Measurements from ENCODE around the gene C10orf88. TPM values are rescaled to one million over a fixed set of nuclear protein-coding genes. Genes with fewer than 3 reads are reported as not detected.
A peak's percentile ranks its signal among the peaks of the same experiment; 100 is the strongest.

C10orf88 gene
- total and polyA plus RNA-seq, 2 of the 13 experiments (the other 11 are each of a cell fraction or from before 2014, with no cell fraction given): 4.6 to 11.8 TPM

DNA sequence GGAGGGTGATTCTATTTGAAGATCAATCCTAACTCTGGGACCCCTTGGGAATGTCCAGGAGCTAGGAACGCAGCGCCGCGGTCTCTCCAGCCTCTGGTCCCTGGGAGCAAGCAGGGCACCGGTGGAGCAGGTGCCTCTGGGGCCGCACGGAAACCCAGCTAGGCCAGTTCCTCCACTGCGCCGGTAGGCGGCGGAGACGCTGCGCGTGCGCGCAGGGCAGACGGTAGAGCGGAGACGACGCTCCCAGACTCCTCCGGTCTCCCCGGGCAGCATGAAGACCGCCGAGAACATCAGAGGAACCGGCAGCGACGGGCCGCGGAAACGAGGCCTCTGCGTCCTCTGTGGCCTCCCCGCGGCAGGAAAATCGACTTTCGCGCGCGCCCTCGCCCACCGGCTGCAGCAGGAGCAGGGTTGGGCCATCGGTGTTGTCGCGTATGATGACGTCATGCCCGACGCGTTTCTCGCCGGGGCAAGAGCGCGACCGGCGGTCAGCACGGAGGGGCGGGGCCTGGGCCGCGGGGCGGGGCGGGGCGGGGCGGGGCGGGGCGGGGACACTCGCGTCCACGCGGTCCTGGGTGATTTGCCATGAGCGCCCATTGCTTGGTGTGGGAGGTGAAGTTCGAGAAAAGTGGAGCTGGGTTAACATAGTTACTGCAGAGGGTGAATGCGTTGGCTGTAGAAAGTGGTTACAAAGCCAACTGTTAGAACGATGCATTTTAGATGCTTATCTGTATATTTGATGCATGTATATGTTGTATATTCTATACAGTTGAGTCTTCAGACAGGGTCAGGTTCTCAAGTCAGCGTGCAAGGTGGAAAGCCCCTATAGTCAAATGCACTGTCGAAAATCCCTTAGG is 26.4 kb upstream of the C10orf88 start, which contains the start of gene PSTK (continued):
- TF ChIP-seq, protein P1, sequence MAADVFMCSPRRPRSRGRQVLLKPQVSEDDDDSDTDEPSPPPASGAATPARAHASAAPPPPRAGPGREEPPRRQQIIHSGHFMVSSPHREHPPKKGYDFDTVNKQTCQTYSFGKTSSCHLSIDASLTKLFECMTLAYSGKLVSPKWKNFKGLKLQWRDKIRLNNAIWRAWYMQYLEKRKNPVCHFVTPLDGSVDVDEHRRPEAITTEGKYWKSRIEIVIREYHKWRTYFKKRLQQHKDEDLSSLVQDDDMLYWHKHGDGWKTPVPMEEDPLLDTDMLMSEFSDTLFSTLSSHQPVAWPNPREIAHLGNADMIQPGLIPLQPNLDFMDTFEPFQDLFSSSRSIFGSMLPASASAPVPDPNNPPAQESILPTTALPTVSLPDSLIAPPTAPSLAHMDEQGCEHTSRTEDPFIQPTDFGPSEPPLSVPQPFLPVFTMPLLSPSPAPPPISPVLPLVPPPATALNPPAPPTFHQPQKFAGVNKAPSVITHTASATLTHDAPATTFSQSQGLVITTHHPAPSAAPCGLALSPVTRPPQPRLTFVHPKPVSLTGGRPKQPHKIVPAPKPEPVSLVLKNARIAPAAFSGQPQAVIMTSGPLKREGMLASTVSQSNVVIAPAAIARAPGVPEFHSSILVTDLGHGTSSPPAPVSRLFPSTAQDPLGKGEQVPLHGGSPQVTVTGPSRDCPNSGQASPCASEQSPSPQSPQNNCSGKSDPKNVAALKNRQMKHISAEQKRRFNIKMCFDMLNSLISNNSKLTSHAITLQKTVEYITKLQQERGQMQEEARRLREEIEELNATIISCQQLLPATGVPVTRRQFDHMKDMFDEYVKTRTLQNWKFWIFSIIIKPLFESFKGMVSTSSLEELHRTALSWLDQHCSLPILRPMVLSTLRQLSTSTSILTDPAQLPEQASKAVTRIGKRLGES (CRISPR knock-in tag; IDR thresholded peaks at IDR 0.05; ENCODE audit: borderline replicate concordance): 0 out of 2 replicates have a peak, but pooled peaks have one; percentile 25
- TF ChIP-seq JUNB (CRISPR knock-in tag; IDR thresholded peaks at IDR 0.05; ENCODE audit: borderline replicate concordance): no peak
- no peak for TF ChIP-seq ZFP1 (CRISPR knock-in tag; IDR thresholded peaks at IDR 0.05)
- TF ChIP-seq, protein P2, sequence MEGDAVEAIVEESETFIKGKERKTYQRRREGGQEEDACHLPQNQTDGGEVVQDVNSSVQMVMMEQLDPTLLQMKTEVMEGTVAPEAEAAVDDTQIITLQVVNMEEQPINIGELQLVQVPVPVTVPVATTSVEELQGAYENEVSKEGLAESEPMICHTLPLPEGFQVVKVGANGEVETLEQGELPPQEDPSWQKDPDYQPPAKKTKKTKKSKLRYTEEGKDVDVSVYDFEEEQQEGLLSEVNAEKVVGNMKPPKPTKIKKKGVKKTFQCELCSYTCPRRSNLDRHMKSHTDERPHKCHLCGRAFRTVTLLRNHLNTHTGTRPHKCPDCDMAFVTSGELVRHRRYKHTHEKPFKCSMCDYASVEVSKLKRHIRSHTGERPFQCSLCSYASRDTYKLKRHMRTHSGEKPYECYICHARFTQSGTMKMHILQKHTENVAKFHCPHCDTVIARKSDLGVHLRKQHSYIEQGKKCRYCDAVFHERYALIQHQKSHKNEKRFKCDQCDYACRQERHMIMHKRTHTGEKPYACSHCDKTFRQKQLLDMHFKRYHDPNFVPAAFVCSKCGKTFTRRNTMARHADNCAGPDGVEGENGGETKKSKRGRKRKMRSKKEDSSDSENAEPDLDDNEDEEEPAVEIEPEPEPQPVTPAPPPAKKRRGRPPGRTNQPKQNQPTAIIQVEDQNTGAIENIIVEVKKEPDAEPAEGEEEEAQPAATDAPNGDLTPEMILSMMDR (CRISPR knock-in tag; IDR thresholded peaks at IDR 0.05): peak; percentile 96
- peak; percentile 75 for TF ChIP-seq NKX3-1 (CRISPR knock-in tag; IDR thresholded peaks at IDR 0.05)
- peak; percentile 70; the same call in 1 of the 2 replicates for TF ChIP-seq ZFP37 (CRISPR knock-in tag; IDR thresholded peaks at IDR 0.05; ENCODE audit: borderline replicate concordance)
- no peak for TF ChIP-seq RARG (CRISPR knock-in tag; IDR thresholded peaks at IDR 0.05; ENCODE audit: low read depth)
- peak; percentile 74; the same call in 1 of the 2 replicates for TF ChIP-seq ZFP82 (CRISPR knock-in tag; IDR thresholded peaks at IDR 0.05; ENCODE audit: borderline replicate concordance)
- peak; percentile 56; the same call in 2 of the 3 replicates for TF ChIP-seq MXI1 (IDR thresholded peaks at IDR 0.05; ENCODE audit: borderline replicate concordance, low read depth, low read length)
- TF ChIP-seq IKZF4 (CRISPR knock-in tag; IDR thresholded peaks at IDR 0.05; ENCODE audit: borderline replicate concordance, low read depth, not compliant biosample characterization): peak; percentile 59
- TF ChIP-seq ZNF124 (CRISPR knock-in tag; IDR thresholded peaks at IDR 0.05): peak; percentile 75; the same call in 1 of the 2 replicates
- peak; percentile 81 for TF ChIP-seq SAP130 (CRISPR knock-in tag; IDR thresholded peaks at IDR 0.05; ENCODE audit: low read depth)
- no peak for TF ChIP-seq ZNF354B (CRISPR knock-in tag; IDR thresholded peaks at IDR 0.05)
- peak; percentile 96 for TF ChIP-seq SRY (CRISPR knock-in tag; IDR thresholded peaks at IDR 0.05)
- TF ChIP-seq, protein P3, sequence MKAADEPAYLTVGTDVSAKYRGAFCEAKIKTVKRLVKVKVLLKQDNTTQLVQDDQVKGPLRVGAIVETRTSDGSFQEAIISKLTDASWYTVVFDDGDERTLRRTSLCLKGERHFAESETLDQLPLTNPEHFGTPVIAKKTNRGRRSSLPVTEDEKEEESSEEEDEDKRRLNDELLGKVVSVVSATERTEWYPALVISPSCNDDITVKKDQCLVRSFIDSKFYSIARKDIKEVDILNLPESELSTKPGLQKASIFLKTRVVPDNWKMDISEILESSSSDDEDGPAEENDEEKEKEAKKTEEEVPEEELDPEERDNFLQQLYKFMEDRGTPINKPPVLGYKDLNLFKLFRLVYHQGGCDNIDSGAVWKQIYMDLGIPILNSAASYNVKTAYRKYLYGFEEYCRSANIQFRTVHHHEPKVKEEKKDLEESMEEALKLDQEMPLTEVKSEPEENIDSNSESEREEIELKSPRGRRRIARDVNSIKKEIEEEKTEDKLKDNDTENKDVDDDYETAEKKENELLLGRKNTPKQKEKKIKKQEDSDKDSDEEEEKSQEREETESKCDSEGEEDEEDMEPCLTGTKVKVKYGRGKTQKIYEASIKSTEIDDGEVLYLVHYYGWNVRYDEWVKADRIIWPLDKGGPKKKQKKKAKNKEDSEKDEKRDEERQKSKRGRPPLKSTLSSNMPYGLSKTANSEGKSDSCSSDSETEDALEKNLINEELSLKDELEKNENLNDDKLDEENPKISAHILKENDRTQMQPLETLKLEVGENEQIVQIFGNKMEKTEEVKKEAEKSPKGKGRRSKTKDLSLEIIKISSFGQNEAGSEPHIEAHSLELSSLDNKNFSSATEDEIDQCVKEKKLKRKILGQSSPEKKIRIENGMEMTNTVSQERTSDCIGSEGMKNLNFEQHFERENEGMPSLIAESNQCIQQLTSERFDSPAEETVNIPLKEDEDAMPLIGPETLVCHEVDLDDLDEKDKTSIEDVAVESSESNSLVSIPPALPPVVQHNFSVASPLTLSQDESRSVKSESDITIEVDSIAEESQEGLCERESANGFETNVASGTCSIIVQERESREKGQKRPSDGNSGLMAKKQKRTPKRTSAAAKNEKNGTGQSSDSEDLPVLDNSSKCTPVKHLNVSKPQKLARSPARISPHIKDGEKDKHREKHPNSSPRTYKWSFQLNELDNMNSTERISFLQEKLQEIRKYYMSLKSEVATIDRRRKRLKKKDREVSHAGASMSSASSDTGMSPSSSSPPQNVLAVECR (CRISPR knock-in tag; IDR thresholded peaks at IDR 0.05; ENCODE audit: borderline replicate concordance): peak; percentile 84
- TF ChIP-seq ELF3 (CRISPR knock-in tag; IDR thresholded peaks at IDR 0.05): peak; percentile 63; the same call in 1 of the 2 replicates
- TF ChIP-seq, protein P4, sequence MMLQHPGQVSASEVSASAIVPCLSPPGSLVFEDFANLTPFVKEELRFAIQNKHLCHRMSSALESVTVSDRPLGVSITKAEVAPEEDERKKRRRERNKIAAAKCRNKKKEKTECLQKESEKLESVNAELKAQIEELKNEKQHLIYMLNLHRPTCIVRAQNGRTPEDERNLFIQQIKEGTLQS (CRISPR knock-in tag; IDR thresholded peaks at IDR 0.05): peak; percentile 80; the same call in 1 of the 2 replicates
- TF ChIP-seq IRF1 (CRISPR knock-in tag; IDR thresholded peaks at IDR 0.05; ENCODE audit: low read depth): 0 out of 2 replicates have a peak, but pooled peaks have one; percentile 36
- peak; percentile 94 for TF ChIP-seq ATF1 (CRISPR knock-in tag; IDR thresholded peaks at IDR 0.05)

Measured in HepG2 (cell line).